Measurements from ENCODE around the gene ECI1.

Gene ECI1, protein sequence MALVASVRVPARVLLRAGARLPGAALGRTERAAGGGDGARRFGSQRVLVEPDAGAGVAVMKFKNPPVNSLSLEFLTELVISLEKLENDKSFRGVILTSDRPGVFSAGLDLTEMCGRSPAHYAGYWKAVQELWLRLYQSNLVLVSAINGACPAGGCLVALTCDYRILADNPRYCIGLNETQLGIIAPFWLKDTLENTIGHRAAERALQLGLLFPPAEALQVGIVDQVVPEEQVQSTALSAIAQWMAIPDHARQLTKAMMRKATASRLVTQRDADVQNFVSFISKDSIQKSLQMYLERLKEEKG

DNA sequence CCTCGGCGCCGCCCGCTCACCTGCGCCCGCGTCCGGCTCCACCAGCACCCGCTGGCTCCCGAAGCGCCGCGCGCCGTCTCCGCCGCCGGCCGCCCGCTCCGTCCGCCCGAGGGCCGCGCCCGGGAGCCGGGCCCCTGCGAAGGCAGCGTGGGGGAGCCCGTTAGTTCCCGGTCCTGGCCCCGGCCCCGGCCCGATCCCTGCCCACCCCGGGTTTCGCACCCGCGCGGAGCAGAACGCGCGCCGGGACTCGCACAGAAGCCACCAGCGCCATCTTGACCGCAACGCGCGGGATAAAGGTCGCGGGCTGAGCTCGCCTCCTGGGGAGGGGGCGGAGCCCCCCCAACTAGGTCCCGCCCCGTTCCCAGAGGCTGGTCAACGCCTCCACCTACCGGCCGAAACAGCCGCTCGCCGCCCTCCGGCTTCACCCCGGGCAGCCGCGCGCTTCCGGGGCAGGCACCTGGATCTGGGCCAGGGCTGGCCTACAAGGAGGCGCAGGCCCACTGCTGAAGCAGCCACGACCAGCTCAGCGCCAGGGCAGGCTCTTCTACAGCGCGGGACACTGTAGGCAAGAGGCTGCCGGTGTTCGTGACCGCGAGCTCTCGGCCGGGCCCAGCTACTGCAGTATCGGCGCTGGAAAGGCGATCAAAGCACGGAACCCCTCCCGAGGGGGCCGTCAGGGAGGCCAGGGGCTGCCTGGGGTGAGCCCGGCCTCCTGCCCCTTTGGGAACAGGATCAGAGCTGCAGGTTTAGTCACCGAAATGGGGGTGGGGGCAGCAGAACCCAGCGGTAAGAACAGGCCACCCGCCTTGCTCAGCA is at the start of gene ECI1:
Gene ECI1, minus strand, starts transcription at position 292 of the 816 bp plus-strand sequence. Its CDS starts 21 bp downstream, at position 271.
- peak; percentile 27 to 68 (median 50) for DNase-seq

DNA sequence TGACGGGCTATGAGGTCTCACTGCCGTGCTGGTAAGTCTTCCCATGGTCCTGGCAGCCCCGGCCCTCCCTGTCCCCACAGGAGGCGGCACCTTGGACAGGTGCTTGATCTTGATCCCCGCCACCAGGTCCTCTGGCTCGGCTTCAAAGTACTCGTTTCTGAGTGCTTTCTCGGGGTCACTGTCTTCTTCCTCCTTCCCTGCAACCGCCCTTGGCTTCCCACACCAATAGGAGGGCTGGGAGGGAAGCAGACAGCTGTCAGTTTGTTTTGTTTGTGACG is 48.5 kb upstream of the ECI1 start:
- DNase-seq: no peak

DNA sequence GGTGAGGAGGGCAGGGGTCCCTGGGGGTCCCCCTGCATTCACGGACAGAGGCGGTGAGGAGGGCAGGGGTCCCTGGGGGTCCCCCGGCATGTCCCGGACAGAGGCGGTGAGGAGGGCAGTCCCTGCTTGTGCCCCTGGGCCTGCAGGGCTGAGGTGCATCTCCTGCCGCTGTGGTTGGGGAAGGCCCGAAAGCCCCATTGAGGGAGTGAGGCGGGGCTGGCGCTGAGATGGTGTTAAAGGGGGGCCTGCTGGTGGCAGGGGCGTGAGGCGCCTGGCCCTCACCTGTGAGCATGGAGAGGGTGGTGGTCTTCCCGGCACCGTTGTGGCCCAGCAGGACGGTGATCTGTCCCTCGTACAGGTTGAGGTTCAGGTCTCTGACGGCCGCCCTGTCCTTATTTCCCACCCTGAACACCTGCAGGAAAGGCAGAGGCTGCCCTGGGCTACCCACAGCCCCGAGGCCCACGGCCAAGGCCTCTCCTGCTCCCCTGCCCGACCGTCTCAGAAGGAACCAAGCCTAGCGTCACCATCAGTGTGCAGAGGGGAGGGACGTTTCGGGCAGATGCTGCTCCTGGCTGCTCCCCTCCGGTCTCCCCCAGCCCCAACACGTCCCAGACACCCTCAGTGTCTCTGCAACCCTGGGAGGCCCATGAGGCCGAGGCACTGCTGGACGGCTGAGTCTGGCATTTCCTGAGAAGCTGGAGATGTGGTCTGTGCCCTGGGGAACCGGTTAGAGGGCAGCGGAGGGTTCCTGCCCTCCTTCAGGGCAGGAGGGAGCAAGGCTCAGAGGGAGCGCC is 47.9 kb upstream of the ECI1 start:
- DNase-seq: no peak

DNA sequence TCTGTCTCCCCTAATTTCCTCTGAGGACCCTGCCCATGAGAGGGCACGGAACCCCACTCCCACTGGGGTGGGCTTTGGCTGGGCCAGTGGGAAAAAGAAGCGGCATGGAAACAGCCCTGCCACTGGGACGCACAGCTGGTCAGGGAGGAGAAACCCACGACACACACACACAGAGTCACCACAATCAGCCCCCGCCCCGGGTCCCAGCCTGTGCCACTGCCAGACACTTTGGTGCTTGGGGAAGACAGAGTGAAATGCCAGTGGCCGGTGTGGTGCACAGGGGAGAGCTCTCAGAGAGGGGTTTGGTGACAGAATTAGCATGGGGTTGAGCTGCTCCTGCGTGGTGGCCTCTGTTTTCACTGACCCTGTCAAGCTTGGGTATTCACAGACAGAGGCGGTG is 47.2 kb upstream of the ECI1 start:
- no peak for DNase-seq

DNA sequence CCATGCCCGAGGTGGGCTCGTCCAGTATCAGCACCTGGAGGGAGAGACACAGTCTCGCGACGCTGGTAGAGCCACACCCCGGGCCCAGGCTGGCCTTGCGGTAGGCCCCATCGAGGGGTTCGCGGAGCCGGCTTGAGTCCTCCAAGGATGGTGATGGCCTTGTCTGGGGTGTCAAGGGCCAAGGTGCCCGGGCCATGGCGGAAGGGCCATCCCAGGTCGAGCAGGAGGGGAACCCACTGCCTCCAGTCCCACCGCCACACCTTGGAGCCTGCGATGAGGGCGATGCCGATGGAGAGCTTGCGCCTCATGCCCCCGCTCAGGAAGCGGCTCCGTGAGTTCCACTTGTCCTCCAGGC is 46.1 kb upstream of the ECI1 start:
- DNase-seq: no peak

DNA sequence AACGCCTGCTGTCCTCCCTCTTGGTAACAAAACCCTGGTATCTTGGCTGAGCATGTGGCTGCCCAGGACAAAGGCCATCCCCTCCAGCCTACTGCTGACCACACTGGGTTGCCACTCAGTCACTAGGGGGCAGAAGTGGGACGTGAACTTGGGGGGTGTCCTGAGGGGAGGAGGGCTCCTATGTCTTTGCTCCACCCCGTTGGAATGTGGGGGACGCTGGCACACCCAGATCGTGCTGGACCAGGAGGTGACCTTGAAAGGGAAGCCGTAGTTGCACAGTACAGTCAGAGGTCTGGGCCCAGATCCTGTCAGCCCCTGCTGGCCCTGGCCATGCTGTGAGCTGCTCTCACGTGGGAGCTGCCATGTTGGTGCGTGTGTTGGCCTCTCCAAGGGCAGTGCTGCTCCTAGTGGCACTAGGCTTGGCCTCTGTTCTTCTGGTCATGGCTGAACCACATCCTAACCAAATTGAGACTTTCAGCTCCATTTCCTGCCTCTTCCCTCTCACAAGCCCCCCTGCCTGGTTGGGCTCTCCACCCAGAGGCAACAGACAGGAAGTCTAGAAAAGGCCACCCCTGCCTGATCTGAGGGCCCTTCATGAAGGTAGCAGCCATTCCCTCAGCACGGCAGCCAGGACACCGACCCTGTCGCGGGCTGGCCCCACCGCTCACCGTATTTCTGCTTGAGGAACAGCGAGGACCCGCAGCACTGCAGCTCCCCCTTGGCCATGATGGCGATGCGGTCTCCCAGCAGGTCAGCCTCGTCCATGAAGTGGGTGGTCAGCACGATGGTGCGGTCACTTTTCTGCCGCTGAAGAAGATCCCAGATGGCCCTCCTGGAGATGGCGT is 45.5 kb upstream of the ECI1 start:
- DNase-seq: no peak

DNA sequence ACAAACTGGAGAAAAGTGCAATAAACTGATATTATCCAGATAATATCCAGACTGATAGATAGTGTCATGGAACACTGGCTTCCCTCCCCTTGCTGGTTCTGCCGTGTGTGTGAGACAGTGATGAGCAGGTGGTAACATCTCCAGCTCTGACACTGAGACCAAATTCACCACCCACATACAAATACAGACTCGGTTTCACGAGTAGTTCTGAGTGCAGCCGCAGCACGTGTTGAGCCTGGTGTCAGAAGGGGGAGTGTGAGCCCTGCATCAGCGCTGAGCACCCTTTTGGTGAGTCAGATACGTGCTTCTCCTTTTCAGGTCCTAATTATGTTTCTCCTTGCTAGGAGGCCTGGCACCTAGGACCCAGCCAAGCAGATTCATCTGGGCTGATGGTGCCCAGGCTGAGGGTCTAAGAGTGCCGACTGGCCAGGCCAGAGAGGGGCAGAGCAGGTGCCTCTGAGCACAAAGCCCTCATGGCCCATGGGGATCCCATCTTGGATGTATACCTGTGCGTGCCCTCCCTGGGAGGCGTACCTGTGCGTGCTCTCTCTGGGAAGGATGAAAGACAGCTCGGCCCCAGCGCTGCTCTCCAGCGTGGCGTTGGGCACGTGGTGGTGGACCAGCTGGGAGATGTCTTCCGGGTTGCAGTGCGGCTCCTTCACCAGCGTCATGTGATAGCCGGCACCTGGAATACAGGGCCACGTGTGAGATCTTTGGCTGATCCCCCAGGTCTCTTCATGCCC is 43.8 kb upstream of the ECI1 start:
- DNase-seq: no peak

DNA sequence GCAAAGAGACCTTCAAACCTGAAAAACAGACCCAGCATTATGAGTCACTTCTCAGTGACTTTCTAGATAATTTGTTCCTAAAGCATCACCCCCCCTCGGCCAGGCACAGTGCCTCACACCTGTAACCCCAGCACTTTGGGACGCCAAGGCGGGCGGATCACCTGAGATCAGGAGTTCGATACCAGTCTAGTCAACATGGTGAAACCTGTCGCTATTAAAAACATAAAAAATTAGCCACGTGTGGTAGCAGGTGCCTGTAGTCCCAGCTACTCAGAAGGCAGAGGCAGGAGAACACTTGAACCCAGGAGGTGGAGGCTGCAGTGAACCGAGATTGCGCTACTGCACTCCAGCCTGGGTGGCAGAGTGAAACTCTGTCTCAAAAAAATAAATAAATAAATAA is 40.8 kb upstream of the ECI1 start:
- no peak for DNase-seq

DNA sequence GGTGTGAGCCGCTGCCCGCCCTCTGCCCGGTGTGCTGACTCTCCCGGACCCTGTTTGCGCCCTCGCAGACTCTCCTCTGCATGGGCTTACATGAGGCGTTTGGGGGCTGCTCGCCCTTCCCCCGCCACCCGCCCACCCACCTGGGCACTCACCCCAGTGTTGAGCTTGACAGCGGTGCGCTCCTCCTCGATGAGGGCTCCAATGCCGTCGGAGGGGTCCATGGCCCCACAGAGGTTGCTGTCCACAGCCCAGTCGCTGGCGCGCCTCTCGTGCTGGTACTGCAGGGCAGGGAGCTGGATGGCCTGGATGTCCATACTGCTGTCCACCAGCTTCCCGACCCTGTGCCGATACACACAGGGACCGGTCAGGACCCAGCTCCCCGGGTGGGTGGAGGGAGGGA is 37.9 kb upstream of the ECI1 start:
- no peak for DNase-seq

DNA sequence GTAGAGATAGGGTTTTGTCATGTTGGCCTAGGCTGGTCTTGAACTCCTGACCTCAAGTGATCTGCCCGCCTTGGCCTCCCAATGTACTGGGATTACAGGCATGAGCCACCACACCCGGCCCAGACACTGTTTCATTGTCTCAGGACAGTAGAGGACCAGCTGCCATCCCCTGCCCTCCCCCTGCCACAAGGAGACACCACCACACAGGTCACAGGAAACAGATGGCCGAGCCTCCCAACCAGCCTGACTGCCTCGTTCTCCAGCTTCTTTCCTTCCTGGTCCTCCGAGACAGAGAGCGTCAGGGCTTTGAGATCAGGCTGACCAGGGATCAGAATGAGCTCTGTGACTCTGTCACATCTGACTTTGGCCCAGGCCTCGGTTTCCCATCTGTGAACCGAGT is 37.3 kb upstream of the ECI1 start:
- DNase-seq: no peak

DNA sequence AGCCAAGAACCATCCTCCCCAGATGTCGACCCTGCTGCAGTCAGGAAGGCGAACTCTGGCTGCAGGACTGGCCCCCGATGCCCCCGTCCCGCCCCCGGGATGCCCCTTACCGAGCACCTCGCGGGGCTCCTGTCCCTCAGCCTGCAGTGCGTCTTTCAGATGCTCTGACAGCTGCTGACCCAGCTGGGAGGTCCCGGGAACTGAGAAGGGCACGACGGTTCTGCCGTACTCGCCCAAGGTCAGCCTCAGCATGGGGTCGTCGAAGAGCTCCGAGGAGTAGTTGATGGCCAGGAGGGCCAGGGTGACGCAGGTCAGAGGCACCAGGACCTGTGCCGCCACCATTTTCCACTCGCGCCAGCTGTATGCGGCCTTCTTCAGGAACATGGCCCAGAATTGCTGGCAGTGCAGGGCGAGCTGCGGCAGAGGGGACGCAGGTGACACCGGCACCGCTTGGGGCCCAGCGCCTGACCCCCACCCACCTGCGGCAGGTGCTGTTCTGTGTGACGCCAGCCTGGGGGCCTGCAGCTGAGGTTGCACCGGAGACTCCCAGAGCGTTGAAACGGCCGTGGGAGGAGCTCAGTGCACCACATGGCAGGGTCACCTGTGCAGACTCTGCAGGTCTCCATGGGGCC is 36.6 kb upstream of the ECI1 start:
- no peak for DNase-seq

DNA sequence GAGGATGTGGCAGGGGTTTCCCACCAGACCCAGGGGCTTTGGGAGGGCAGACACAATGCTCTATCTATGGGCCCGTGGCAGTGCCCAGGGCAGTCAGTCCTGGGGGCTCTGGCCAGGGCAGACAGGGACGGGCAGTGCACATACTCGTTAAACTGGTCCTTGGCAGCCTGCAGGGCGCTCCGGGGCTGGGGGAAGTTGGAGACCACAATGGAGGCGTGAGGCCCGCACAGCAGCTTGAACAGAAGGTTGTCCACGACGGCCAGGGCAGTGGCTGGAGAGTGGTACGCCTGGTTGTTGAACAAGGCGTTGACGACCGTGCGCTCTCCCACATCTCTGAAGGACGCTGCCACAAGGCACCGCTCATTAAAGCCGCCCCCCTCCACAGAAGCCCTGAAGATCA is 35.2 kb upstream of the ECI1 start:
- no peak for DNase-seq

DNA sequence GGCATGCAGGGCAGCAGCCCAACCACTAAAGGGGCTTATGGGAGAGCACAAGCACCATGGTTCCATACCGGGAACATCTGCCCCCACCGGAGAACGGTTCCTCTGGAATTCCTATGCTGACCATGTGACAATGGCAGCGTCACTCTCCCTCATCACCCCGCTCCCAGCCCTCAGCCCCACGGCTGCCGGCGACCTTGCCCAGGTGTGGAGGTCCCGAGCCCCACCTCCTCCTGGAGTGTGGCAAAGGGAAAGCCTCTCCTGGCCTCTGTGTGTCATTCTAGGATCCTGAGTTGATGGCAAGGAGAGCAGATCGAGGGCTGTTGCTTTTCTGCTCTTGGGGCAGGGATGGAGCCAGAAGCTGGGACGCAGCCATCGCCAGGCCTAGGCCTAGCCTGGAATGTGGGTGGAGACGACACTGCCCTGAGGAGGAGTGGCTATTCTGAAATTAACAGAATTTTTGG is 34.4 kb upstream of the ECI1 start:
- no peak for DNase-seq

DNA sequence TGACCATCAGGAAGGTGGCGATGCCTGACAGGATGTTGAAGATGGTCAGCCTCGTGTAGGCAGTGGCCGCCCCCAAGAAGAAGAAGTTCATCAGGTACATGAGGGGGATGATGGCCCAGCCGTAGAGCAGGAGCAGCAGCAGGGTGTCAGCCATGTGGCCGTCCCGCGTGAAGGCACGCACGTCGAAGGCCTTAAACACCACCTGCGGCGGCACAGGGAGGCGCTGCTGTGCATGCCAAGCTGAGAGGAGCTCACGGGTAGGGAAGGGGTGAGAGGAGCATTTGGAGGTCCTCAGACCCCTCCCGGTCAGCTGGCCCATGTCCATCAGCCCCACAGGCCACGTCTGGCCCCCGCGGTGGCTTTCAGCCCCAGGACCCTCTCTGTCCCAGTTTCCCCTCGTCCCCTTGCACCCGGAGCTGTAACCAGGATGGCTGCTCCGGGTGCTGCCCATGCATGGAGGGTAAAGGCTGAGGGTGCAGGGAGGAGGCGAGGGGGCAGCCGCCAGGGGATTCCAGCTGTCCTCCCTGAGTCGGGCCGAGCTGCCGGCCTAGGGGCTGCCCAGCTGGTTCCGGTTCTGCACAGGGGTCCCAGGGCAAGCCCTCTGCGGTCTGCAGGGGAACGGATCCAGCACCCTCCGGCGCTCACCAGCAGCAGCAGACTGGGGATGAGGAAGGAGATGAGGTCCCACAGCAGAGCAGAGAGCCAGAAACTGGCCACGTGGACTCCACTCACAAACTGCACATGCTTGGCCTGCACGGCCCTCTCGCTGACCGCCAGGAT is 33.6 kb upstream of the ECI1 start:
- DNase-seq: no peak

DNA sequence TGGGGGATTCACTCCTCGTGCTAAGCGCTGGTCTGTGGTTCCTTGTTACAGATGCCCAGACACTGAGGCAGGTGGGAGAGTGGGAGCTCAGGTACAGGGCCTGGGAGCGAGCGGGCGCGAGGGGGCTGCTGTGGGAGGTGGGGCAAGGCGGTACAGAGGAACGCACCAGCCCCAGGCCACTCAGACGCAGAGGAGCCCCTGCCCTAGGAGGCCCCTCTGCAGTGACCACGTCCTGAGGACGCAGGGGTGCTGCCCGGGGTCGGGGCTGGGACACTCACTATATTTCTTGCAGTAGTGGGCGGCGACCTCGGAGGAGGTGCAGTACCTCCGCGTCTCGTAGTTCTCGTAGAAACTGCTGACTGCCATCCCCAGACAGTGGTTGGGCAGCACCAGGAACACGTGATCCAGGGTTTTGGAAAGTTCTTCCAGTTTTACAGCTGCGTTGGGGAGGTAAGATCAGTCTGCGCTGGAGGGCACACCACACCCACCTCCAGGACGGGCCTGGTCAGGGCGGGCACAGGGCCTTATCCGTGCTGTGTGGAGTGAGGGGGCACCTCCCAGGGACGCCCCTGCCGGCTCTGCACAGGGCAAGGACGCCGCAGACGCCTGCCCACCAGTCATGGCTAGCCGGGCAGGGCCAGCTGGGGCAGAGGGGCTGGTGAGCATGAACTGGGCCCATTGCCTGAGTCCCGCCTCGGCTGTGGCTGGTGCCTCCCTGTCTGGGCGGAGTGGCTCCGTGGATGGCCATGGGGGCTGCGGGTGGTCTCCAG is 32.8 kb upstream of the ECI1 start:
- no peak for DNase-seq

DNA sequence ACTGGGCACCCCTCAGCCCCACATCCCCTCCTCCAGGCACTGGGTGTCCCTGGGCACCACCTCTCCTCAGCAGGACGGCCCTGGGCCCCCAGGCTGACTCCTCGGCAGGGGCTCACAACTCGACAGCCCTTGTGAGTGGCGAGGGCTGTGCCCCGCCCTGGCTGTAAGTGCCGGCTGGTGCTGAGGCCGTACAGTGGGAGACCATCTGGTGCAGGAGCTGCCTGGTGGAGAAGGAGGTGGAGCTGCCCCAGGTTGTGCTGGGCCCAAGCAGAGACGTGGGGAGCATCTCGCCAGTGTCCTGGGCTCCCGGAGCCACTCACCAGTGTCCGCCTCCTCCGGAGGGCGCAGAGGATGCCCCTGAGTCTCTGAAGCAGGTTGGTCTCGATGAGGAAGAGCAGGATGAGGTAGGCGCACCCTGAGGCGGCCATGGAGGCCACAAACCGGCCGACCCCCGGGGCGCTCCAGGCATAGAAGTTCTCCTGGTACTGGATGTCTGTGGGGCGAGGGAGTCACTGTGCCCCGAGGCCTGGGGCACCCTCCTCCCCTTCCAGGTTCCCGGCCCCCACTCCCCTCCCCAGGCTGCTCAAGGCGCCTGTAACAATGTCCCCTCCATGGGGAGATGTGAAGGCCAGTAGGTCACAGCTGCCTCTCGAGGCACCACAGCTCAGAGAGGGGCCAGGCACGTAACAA is 31.6 kb upstream of the ECI1 start:
- DNase-seq: no peak

DNA sequence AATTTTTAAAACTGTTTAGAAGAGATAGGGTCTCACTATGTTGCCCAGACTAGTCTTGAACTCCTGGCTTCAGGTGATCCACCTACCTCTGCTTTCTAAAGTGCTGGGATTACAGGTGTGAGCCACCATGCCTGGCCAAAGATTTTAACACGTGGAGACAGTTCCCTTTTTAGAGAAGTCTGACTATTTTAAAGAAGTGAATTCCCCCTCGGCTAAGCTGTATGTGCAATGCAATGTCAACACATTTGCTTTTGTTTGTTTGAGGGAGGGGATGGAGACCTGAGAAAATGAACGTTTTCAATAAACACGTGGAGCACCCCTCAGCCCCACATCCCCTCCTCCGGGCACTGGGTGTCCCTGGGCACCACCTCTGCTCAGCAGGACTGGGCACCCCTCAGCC is 30.9 kb upstream of the ECI1 start:
- no peak for DNase-seq

DNA sequence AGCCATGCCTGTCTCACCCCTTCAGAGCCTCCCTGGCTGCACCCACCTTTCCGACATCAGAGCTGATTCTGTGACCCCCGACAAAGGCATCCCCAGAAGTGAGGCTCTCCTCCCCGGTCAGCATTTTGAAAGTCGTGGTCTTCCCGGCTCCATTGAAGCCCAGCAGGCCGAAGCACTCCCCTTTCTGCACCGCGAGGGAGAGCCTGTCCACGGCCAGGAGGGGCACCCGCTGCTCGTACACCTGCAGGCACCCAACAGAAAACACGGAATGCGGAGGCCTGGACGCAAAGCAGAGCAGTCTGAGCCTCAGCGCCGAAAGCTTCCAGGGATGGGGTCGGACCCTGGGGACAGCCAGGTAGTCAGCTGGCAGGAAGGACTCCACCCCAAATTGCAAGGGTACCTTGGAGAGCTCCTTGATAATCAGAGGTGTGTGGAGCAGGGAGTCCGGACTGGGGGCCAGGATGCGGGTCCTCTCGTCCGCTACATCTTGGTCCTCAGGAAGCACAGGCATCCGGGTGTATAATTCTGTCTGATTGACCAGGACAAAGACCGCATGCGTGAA is 29.7 kb upstream of the ECI1 start:
- DNase-seq: no peak

DNA sequence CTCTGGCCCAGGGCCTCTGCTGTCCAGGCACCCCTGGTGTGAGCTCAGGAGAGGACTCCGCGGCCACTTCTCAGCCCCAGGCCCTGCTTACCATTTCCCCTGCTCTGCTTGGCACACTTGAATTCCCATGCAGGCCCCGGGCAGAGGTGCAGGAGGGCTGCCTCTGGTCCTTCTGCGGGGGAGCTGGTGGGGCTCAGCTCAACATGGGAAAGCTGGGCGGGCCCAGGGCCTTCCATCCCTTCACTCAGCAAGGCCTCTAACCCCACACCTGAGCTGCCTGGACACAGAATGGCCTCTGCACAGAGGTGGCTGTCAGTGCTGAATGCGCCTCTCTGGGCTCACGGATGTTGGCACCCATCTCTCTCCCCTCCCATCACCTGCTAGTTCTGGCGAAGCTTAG is 29.1 kb upstream of the ECI1 start:
- no peak for DNase-seq

All from activated naive CD4-positive, alpha-beta T cell (primary cell).